ENCODE data around the gene ERMARD. TPM values are rescaled to one million over a fixed set of nuclear protein-coding genes. Genes with fewer than 3 reads are reported as not detected.

ERMARD gene
- total RNA-seq, 1 experiment from 2014 or later: 13.6 TPM

GRCh38 chr6:169789146-169789943 lies 37.9 kb downstream of the ERMARD start:
- Histone ChIP-seq H3K56ac (ENCODE audit: insufficient read length, low read depth, low read length) (no peak overlapping the region), H2BK12ac (ENCODE audit: insufficient read length, low read depth, low read length) (no peak overlapping the region), H3K14ac (ENCODE audit: insufficient read depth, low read length) (no peak overlapping the region; the same call in 1 of the 2 replicates), H3K27ac (ENCODE audit: insufficient read length, low read depth, low read length) (no peak overlapping the region), H2BK15ac (ENCODE audit: low read depth, low read length) (0 out of 2 replicates have a peak overlapping the region, but pooled peaks have one; percentile 29), H3K9ac (ENCODE audit: extremely low read depth, insufficient read length, low read length) (no peak overlapping the region), H2BK120ac (ENCODE audit: low read depth, low read length, poor library complexity, severe bottlenecking) (no peak overlapping the region), H2BK20ac (ENCODE audit: low read depth, low read length, poor library complexity, severe bottlenecking) (no peak overlapping the region), H4K20me1 (ENCODE audit: control insufficient read depth, insufficient read depth, insufficient read length) (no peaks in the 10 kb centered on the region), H3K9me3 (ENCODE audit: control insufficient read depth, low read depth, low read length) (no peaks in the 10 kb centered on the region), H3T11ph (ENCODE audit: low read length) (no peak overlapping the region), H2AK5ac (ENCODE audit: insufficient read length, low read length) (no peak overlapping the region), H3K4me1 (ENCODE audit: insufficient read depth, low read length) (no peaks in the 10 kb centered on the region), H3K4ac (ENCODE audit: low read depth, low read length) (no peak overlapping the region), H2BK5ac (ENCODE audit: insufficient read length, low read length) (no peak overlapping the region), H2AFZ (ENCODE audit: low read length) (no peak overlapping the region), H3K79me2 (ENCODE audit: insufficient read depth, low read length) (no peaks in the 10 kb centered on the region), H3K79me1 (ENCODE audit: insufficient read depth, low read depth, low read length, poor library complexity, severe bottlenecking) (no peaks in the 10 kb centered on the region), H4K91ac (ENCODE audit: insufficient read length, low read depth, low read length) (no peak overlapping the region), H4K5ac (ENCODE audit: insufficient read length, low read depth, low read length) (no peak overlapping the region), H3K18ac (ENCODE audit: insufficient read length, low read depth, low read length) (no peak overlapping the region), H3K23me2 (ENCODE audit: insufficient read length, low read depth, low read length, poor library complexity, severe bottlenecking) (peaks cover 4% of the 10 kb centered on the region), H4K8ac (replicated peaks; ENCODE audit: insufficient read length, low read depth, low read length) (no peak overlapping the region), H3K4me2 (ENCODE audit: insufficient read depth, insufficient read length, low read length) (peak overlapping the region; percentile 49), H3K23ac (ENCODE audit: insufficient read length, low read depth, low read length) (no peak overlapping the region), H3K27me3 (ENCODE audit: insufficient read depth, low read length) (peaks cover 3% of the 10 kb centered on the region; the same call in 1 of the 2 replicates)
- peak overlapping the region in 1 of 2 experiments; percentile 75; a peak in 4 of 5 replicates for H3K4me3 Mint-ChIP-seq
- H3K27ac Mint-ChIP-seq: no peak overlapping the region
- H3K9me3 Mint-ChIP-seq: no peaks in the 10 kb centered on the region; a peak in 1 of 5 replicates
- DNase-seq: peak; percentile 43
- H3K27me3 Mint-ChIP-seq (ENCODE audit: low read depth): peaks cover 42% of the 10 kb centered on the region
- peaks cover 20 to 23% of the 10 kb centered on the region in 2 experiments for H3K4me1 Mint-ChIP-seq
- TF ChIP-seq, protein P1, sequence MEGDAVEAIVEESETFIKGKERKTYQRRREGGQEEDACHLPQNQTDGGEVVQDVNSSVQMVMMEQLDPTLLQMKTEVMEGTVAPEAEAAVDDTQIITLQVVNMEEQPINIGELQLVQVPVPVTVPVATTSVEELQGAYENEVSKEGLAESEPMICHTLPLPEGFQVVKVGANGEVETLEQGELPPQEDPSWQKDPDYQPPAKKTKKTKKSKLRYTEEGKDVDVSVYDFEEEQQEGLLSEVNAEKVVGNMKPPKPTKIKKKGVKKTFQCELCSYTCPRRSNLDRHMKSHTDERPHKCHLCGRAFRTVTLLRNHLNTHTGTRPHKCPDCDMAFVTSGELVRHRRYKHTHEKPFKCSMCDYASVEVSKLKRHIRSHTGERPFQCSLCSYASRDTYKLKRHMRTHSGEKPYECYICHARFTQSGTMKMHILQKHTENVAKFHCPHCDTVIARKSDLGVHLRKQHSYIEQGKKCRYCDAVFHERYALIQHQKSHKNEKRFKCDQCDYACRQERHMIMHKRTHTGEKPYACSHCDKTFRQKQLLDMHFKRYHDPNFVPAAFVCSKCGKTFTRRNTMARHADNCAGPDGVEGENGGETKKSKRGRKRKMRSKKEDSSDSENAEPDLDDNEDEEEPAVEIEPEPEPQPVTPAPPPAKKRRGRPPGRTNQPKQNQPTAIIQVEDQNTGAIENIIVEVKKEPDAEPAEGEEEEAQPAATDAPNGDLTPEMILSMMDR (conservative IDR thresholded peaks at IDR 0.05): no peak
- no CpG with 5 or more reads among the region's 24 CpGs for WGBS (ENCODE audit: extremely low coverage, insufficient read length, low lambda C conversion rate)
- no peaks in the 10 kb centered on the region for H3K36me3 Mint-ChIP-seq (ENCODE audit: insufficient read depth in 1 of 3, low read depth in 3 of 3)
